Heart left ventricle (tissue), 16 donors: ENCODE data around the gene C1orf141. TPM values are rescaled to one million over a fixed set of nuclear protein-coding genes. Genes with fewer than 3 reads are reported as not detected.

Experiments used
- ATAC-seq, 4 donors: fragments of 200-7000 bp; cut with Tn5 transposase; one replicate each; pipeline ENCODE4 v1.9.1; 2020 to 2022; ENCODE audit warnings: moderate library complexity in 4 of 4, mild to moderate bottlenecking in 3 of 4, moderate number of reproducible peaks in 1 of 4
- DNase-seq, 5 donors: peaks; one replicate each; pipeline ENCODE4 v3.0.0-alpha.2; 2020
- H3K27ac ChIP-seq, 12 donors: fragments of 200-600 bp; sonication (generic) in 4 of 12; one replicate each; pipeline versions ENCODE4 v1.5.0 to v1.8.0; 2016 to 2022; ENCODE audit warnings: mild to moderate bottlenecking in 2 of 12
- H3K27me3 ChIP-seq, 9 donors: fragments of 200-600 bp; sonication (generic) in 2 of 9; one replicate each; pipeline versions ENCODE4 v1.5.1 to v1.8.0; 2016 to 2022; ENCODE audit warnings: mild to moderate bottlenecking in 3 of 9
- H3K36me3 ChIP-seq, 9 donors: fragments of 200-600 bp; sonication (generic) in 2 of 9; one replicate each; pipeline versions ENCODE4 v1.5.0 to v1.8.0; 2018 to 2022; ENCODE audit warnings: mild to moderate bottlenecking in 2 of 9
- H3K4me1 ChIP-seq, 12 donors: fragments of 200-600 bp; sonication (generic) in 4 of 12; one replicate each; pipeline versions ENCODE4 v1.5.0 to v1.8.0; 2016 to 2022; ENCODE audit warnings: mild to moderate bottlenecking in 3 of 12
- H3K4me3 ChIP-seq, 12 donors: fragments of 200-600 bp; sonication (generic) in 4 of 12; one replicate each; pipeline versions ENCODE4 v1.5.0 to v1.8.0; 2017 to 2022; ENCODE audit warnings: mild to moderate bottlenecking in 9 of 12, moderate library complexity in 4 of 12
- H3K9me3 ChIP-seq, 12 donors: fragments of 200-600 bp; sonication (generic) in 4 of 12; one replicate each; pipeline versions ENCODE4 v1.5.0 to v1.8.0; 2016 to 2022; ENCODE audit warnings: mild to moderate bottlenecking in 1 of 12
- POLR2A ChIP-seq, 2 donors: fragments of 450-650 bp; IDR thresholded peaks; one replicate each; pipeline ENCODE4 v1.6.1; 2017; ENCODE audit warnings: antibody characterized with exemption in 2 of 2, mild to moderate bottlenecking in 2 of 2, moderate library complexity in 2 of 2
- WGBS, 4 donors: extraction: QIAGEN DNeasy Blood & Tissue Kit in 2 of 4; methylation state at CpG; one replicate each; pipeline versions ENCODE4 v1.1.5 to v1.1.7; 2013 to 2018; 5-methylcytosine and 5-hydroxymethylcytosine counted together
- intact Hi-C, 10 donors: fragments of 100-400 bp; cut with DNase I; formaldehyde crosslinking; loops; one replicate each; pipeline versions ENCODE4 v1.11.1 to v1.14.2; 2022
- polyA plus RNA-seq, 2 donors: library from polyadenylated mRNA; stranded (reverse); fragments of 200-250 nt; gene quantifications; one replicate each; pipeline ENCODE4 v1.2.3, GENCODE V29; 2013
- total RNA-seq, 9 donors: library from RNA; depleted of rRNA in 2 of 9; stranded (reverse); fragments of >200 nt in 2 of 9; fragmentation: NEBNext Ultra II Directional in 3 of 9; extraction: Animal tissue kit (Norgen Biotek cat#: 25700) in 3 of 9; gene quantifications; one replicate each; pipeline versions ENCODE4 v1.1.0 to v1.2.4, GENCODE V29; 2016 to 2023
- TF ChIP-seq, protein P1 (sequence below), 12 donors: fragments of 200-600 bp; sonication (generic) in 4 of 12; IDR thresholded peaks; one replicate each; pipeline versions ENCODE4 v1.5.0 to v1.8.0; 2018 to 2022; ENCODE audit warnings: antibody characterized with exemption in 12 of 12, mild to moderate bottlenecking in 5 of 12
- donor health status: ischemic (EF 13 %, LVEDD 7.1; RV severe dilation, severe dysfunction).
- donor health status: healthy with polysubstance abuse.
- donor health status: DM: no; HTN: yes; CAD: no.
- donor health status: DM: no; HTN: no; CAD: no.
- donor health status: ischemic (EF 25% LVEDD 6.9; RV normal size, moderate dysfunction).
- donor health status: ischemic (EF 25% LVEDD 5.7; RV mildly dilated, moderate dysfunction).
- donor health status: healthy.
- donor health status: DM: yes; HTN: yes; CAD: no.
- donor health status: ischemic (EF 35%, LVEDD 5.7; RV mildly dilated, moderate dysfunction).
- donor health status: nonischemic (EF 11% LVEDD 7.7; RV severe dilation, severe dysfunction).
- donor health status: DM: yes; HTN: yes; CAD: no.
- donor health status: PGD.
- donor health status: ischemic (EF 29% LVEDD 5.4; RV normal size, mild dysfunction).
- donor health status: nonischemic (EF 23%, LVEDD 6.1; RV moderate dilation, normal function).

The C1orf141 gene
- total and polyA plus RNA-seq, 11 donors: not detected

GRCh38 chr1:67085326-67085725, 49.4 kb downstream of the C1orf141 start:
- TF ChIP-seq POLR2A (IDR thresholded peaks at IDR 0.05): no peak
- TF ChIP-seq, protein P1, sequence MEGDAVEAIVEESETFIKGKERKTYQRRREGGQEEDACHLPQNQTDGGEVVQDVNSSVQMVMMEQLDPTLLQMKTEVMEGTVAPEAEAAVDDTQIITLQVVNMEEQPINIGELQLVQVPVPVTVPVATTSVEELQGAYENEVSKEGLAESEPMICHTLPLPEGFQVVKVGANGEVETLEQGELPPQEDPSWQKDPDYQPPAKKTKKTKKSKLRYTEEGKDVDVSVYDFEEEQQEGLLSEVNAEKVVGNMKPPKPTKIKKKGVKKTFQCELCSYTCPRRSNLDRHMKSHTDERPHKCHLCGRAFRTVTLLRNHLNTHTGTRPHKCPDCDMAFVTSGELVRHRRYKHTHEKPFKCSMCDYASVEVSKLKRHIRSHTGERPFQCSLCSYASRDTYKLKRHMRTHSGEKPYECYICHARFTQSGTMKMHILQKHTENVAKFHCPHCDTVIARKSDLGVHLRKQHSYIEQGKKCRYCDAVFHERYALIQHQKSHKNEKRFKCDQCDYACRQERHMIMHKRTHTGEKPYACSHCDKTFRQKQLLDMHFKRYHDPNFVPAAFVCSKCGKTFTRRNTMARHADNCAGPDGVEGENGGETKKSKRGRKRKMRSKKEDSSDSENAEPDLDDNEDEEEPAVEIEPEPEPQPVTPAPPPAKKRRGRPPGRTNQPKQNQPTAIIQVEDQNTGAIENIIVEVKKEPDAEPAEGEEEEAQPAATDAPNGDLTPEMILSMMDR (IDR thresholded peaks at IDR 0.05): no peak
- Histone ChIP-seq H3K4me1 (no peaks in the 10 kb centered on the region), H3K27me3 (no peaks in the 10 kb centered on the region), H3K27ac (no peak overlapping the region), H3K9me3 (peaks cover 0 to 8% (median 0%) of the 10 kb centered on the region in 12 donors), H3K4me3 (no peak overlapping the region), H3K36me3 (no peaks in the 10 kb centered on the region)
- intact Hi-C loops: no loop called here
- no peak for DNase-seq
- 36 to 47% (median 41%) methylated on average over 2 of the region's 2 CpGs for WGBS, 4 donors
- no peak for ATAC-seq

GRCh38 chr1:67084765-67085318, 49.9 kb downstream of the C1orf141 start:
- TF ChIP-seq POLR2A (IDR thresholded peaks at IDR 0.05): no peak
- TF ChIP-seq, protein P1 (IDR thresholded peaks at IDR 0.05): no peak

GRCh38 chr1:67078291-67078690, 56.5 kb downstream of the C1orf141 start:
- WGBS, 4 donors: 88 to 95% (median 94%) methylated on average over 3 of the region's 3 CpGs
- Histone ChIP-seq H3K4me1 (no peaks in the 10 kb centered on the region), H3K27me3 (no peaks in the 10 kb centered on the region), H3K4me3 (no peak overlapping the region), H3K36me3 (no peaks in the 10 kb centered on the region), H3K9me3 (peaks cover 0 to 6% (median 0%) of the 10 kb centered on the region in 12 donors), H3K27ac (no peak overlapping the region)
- no peak for DNase-seq
- ATAC-seq: no peak
- intact Hi-C loops: no loop called here
- TF ChIP-seq POLR2A (IDR thresholded peaks at IDR 0.05): no peak
- TF ChIP-seq, protein P1 (IDR thresholded peaks at IDR 0.05): no peak

More at GRCh38 chr1:67084765-67085318, 49.9 kb downstream of the C1orf141 start:
- H3K4me1 ChIP-seq: no peaks in the 10 kb centered on the region
- WGBS, 4 donors: 95 to 98% (median 96%) methylated on average over 6 to 7 of the region's 9 CpGs
- ATAC-seq (no peak), DNase-seq (no peak)
- no peak overlapping the region for H3K27ac ChIP-seq
- intact Hi-C loops: no loop called here
- no peaks in the 10 kb centered on the region for H3K27me3 ChIP-seq
- no peaks in the 10 kb centered on the region for H3K36me3 ChIP-seq
- no peak overlapping the region for H3K4me3 ChIP-seq
- peaks cover 0 to 6% (median 0%) of the 10 kb centered on the region in 12 donors for H3K9me3 ChIP-seq

DNA sequence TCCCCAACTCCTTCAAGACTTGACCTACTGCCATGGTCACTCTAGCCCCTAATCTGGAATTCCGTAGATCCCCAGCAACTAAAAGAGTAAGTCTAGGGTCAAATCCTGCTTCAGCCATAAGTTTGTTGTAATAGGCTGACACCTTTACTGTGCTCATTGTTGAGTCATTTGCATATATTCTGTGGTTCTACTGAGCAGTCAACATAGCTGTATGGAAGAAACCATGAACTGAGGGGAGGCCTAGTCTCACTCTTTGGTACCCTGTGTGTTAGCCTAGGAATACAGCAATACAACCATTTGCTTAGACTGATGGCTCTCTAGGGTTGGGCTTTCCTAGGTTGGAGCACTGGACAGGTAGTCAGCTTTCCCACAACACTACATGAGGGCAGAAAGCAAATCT, 57.2 kb downstream of the C1orf141 start:
- 92 to 100% (median 99%) methylated on average over 1 of the region's 1 CpG for WGBS, 4 donors
- peaks cover 0 to 13% (median 0%) of the 10 kb centered on the region in 12 donors for H3K9me3 ChIP-seq
- H3K4me1 ChIP-seq: no peaks in the 10 kb centered on the region
- ATAC-seq (no peak), DNase-seq (no peak)
- intact Hi-C loops: no loop called here
- H3K27ac ChIP-seq: no peak overlapping the region
- TF ChIP-seq, protein P1 (IDR thresholded peaks at IDR 0.05): no peak
- TF ChIP-seq POLR2A (IDR thresholded peaks at IDR 0.05): no peak
- no peaks in the 10 kb centered on the region for H3K27me3 ChIP-seq
- no peak overlapping the region for H3K4me3 ChIP-seq
- no peaks in the 10 kb centered on the region for H3K36me3 ChIP-seq
